HCEC 1CT (cell line): ENCODE data around the gene ZFYVE28.

Source experiments
- DNase-seq: peaks from one replicate; pipeline ENCODE4 v3.0.0-alpha.2; 2017

The ZFYVE28 gene

DNA sequence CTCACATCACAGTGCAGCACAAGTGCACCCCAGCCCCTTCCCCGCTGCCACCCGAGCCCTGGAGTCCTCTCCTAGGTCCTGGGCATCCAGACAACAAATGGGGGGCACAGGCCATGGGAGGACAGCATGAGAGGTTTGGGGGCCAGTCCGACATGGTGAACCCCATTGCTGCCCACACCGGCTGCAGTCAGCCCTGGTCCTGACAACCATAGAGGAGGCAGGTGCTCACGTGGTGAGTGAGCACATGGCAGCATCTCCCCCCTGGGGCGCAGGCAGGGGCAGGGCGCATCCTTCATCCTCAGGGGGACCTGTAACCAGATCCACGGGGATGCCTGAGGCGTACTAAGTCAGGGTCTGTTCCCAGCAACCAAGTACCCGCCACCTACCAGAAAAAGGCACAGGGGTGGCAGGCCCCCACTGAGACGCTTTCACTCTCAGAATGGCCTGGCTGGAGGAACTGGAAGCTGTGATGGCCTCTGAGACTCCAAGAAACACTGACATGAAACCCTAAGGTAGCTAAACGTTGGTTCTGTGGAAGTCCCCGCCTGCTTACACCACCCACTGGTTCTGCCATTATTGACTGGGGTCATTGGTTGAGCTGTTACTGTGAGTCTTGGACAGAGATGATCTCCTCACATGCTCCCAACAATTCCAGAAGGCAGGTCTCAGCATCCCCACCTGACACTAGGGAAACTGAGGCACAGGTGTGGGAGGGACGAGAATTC, 6.5 kb downstream of the ZFYVE28 start:
- DNase-seq, result no peak

DNA sequence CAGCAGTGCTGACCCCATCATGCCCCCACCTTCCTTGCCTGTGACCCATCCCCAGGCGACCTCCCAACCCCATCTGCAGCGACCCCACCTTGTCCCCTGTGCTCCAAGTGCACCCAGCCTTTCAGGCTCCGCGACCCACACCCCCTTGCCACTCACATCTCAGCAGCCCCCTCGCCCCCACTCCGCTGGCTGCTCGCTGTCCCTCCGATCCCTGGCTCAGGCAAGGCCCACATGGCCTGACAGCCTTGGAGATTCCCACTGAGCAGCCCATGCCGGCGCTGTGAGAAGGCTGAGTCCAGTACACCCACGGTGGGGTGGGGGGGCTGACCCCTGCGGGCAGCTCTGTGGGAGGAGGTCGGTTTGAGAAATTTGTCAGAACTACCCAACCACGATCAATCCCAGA, 9.1 kb downstream of the ZFYVE28 start:
- DNase-seq, result no peak

DNA sequence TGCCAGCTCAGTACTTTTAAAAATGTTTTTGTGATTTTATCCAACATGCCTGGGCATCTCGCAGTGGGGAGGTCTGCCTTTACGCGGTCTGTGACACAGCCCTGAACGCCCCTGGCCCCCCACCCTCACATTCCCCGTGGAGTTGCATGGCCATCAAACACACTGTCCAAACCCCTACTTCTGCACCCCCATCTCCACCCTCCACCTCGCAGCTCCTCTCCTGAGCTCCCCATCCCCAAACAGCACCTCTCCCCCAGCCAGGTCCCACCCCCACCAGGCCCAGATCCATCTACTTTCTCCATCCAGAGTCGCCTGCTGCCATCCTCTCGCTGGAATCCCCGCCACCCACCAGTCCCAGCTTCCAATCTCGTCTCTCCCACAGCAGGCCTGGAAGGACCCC, 9.5 kb downstream of the ZFYVE28 start:
- DNase-seq, result no peak

DNA sequence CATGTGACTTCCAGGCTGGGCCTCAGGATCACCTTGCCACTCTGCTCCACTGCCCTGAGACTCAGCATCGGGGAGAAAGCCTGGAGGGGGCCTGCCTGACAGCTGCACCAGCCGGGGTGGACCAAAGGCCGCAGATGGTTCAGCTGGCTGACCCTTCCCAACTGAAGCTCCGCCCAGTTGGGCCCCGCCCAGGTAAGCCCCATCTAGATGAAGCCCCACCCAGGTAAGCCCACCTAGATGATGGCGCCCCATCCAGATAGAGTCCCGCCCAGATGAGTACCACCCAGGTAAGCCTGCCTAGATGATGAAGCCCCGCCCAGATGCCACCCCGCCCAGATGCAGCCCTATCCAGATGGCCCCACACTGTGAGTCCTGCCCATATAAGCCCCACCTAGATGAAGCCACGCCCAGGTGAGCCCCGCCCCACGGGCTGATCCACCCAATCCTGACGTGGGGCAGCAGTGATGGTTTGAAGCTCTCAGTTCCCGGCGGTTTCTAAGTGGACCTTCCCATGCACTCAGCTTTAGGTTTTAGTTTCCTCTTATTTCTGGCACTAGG, 10.0 kb downstream of the ZFYVE28 start:
- DNase-seq, result no peak

DNA sequence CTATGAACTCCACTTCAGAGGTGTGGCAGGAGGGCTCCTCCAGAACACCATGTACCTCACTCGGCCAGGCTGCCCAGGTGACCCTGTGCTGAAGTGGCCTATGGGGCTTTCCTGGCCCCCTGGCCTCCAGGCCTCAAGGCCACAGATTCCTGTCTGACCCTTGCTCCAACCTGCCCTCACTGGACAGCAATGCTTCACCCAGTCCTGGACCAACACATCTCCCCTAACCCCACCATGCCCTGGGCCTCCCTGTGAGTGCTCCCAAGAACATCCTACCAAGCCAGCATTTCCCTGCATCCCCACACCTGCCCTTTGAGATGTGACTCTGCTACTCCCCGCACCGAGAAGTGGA, 10.5 kb downstream of the ZFYVE28 start:
- no peak for DNase-seq

DNA sequence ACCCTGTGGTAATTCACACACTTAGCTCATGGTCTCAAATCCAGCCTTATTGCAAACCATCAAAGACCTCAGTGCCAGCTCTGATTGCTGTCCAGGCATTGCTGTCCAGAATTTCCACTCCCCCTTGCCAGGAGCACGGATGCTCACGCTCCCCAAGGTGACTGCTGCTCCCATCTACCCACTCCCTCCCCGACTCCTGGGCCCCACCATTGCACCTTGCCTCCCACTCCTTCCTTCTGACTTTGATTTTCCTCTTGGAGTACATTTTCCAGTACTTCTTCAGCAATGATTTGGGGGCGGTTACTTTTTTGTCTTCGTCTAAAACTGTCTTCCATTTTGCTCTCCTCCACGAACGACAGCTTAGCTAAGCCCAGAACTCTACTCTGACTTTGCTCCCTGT, 11.5 kb downstream of the ZFYVE28 start:
- DNase-seq, result no peak

DNA sequence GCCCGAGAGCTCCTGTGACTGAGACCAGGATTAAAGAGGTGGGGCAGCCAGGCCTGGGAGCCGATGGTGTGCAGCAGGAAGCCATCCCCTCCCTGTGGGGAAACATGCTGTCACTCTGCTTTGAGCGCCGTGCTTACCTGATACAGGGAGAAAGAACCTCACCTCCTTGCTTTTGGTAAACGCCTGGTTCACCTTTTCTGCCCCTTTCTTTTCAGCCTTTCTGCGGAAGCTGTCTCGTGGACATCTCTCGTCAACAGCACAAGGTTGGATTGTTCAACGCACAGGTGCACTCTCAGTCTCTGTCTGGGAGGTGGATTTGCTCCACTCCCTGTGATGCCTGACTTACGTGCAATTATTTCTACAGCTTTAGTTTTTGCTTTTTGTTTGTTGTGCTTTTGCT, 12.0 kb downstream of the ZFYVE28 start:
- no peak for DNase-seq

DNA sequence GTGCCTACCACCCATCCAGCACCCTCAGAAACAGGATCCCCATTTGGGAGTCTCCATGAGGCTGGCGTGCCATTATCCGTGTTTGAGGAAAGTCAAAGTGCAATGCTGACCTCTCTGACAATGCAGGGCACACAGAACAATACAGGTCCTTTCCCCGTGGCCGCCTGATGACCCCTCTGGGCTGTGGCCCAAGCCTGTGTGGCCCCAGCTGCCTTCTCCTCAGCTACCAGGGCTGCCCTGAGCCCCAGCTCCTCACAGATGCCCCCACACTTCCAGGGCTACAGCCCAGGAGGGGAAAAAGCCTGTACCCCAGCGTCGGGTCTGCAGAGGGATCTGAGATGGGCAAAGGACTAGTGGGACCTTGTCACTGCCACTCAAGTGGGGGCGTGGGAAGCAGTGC, 15.5 kb downstream of the ZFYVE28 start:
- DNase-seq, result no peak

DNA sequence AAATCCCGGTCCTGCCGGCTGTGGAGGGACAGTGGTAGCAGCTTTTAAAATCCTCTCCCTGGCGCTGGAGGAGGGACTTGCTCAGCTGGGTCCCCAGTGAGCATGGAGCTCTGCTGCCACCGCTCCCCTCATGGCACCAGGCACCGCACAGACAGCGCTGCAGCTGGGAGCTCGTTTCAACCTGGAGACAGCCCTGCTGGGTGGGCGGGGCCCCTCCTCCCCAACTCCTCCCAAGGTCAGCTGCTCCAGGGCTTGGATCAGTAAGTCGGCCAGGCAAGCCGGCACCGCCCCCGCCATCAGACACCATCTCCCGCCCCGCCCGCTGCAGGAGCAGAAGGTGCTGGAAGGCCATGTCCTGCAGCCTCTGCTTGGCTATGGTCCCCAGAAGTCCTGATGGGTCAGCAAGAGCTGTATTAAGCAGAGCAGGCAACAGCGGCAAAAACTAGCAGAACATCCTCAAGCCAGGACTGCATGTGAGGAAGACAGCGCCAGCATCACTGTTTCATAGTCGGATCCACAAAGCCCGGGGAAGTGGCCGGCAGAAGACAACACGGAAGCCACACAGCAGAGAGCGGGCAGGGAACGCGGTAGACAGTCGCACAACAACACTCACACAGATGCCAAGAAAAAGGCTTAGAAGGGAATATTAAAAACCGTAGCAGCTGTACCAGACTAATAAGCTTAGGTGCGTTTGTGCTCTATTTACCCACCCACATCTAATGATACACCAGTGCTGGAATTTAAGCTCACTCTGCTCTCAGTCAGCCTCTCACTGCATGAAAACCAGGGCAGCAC, 16.2 kb downstream of the ZFYVE28 start:
- no peak for DNase-seq

DNA sequence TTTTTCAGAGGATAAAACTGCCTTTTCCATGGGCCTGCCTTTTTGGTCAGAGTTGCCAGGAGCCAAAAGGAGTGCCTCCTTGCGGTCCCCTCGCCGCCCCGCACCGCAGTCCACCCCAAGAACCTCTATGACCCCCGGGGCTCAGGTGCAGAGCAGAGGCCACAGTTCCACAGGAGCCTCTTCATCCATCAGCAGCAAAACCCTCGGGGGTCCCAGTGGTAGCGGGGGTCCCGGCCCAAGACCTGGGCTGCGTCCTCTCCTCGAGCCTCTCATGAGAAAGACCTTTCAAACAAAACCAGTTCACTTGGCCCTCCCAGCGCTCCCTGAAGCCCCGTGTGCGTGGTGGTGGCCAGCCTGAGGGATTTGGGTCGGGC, 16.8 kb downstream of the ZFYVE28 start:
- no peak for DNase-seq

DNA sequence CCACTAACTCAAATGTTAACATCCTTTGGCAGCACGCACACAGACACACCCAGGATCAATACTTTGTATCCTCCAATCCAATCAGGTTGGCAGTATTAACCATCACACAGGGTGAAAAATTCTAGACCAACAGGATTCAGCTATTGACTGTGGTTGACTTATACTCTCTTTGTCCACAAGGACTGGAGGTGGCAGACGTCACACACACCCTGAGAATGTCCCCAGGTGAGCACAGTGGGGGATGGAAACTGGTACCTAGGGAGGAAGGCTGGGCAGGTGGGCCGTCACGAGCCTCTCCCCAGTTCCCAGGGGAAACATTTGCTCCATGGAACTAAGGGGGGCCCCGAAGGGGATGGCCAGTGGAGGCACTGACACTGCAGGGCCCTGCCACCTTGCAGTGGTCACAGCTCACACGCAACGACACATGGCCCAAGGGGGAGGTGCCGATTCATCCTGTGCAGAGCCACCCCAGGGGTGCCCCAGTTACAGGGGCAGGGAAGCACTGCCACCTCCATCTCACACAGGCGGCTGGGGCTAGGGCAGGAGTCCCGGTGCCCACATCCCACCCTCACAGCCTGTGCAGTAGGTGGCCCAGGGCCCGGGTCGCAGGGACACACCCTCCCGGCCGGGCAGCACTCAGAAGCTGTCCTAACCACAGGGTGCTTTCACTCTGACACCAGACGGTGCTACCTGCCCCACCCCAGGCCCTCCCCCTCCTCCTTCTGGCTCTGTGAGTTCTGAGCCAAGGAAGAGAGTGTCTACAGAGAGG, 17.4 kb downstream of the ZFYVE28 start:
- DNase-seq, result no peak

DNA sequence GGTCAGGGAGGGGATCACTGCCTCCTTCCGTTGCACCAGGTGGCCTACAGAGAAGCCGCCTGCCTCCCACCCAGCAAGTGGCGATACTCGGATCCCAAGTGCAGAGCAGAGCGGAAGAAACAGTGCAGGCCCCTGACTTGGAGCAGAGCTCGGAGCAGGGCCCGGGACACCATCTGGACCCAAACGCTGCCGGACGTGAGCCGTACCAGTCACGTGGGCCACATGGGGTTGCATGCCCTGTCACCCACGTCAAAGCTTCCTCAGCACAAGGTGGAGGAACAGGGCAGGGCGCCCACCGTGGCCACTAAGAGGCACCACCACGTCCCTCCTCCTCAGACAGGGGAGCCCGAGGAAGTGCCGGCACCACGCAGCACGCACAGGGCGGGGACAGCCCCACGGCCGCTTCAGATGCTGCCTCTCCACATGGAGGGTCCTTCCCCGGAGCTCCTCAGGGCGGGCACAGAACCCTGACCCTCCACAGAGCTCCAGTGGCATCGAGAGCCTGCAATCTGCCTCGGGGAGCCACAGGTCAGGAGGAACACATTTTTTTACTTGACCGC, 18.7 kb downstream of the ZFYVE28 start:
- DNase-seq, result no peak

DNA sequence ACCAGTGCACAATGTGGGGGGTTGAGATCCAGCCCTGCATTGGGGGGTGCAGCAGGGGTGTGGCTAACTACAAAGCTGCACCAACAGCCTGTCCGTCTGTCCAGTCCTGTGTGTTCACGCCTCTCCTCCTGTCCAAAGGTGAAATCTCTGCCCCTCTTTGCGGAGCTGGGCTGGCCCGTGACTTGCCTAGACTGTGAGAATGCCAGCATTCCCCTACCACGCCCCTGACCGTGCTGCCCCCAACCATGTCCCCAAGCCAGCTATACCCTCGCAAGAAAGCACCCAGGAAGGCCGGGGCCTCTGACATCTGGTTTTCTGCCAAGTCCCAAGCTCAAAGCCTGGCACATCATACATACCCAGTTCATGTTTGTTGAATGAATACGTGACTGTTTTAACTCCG, 19.2 kb downstream of the ZFYVE28 start:
- no peak for DNase-seq

DNA sequence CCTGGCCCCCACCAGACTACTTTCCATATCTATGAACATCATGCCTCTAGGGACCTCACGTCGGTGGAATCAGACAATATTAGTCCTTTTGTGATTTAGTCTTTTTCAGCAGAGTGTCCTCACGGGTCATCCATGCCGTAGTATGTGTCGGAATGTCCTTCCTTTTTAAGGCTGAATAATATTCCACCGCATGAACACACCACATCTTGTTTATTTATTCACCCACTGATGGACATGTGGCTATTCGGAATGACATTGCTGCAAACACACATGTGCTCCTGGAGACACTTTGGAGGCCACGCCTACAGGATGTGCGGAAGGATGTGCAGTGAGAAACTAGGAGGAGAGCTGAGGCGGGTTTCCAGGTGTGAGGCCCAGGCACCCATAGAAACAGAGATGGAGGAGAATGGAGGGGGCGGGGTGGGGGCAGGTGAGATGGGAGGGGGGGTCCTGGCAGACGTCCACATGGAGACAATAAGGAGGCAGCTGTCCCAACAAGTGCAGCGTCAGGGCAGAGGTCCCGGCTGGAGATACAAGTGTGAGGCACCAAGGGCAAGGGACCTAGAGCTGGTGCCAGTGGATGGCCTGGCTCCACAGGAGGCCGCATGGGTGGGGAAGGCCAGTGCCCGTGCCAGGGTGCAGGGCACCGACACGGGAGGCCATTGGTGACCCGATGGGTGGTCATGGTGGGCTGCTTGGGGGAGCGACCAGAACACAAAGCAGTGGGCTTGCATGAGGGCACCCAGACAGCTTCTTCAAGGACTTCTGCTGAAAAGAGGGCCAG, 20.7 kb downstream of the ZFYVE28 start:
- no peak for DNase-seq

DNA sequence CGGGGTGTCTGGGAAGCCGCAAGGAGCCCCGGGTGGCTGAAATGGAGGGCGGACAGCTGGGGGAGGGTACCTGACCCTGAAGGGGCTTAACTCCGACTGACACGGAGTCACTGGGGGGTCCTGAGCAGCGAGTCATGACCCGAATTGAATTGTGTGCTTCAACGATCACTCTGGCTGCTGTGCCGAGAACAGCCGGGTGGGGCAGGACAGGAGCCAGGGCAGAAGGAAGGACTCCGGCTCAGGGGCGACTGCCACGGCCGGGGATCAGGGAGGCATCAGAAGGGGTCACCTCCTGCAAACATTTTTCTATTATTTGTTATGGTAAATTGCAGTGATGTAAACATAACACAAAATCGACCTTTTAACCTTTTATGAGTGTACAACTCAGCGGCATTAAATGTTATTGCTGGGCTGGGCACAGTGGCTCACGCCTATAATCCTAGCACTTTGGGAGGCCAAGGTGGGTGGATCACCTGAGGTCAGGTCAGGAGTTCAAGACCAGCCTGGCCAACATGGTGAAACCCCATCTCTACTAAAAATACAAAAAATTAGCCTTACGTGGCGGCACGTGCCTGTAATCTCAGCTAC, 21.6 kb downstream of the ZFYVE28 start:
- DNase-seq, result no peak

DNA sequence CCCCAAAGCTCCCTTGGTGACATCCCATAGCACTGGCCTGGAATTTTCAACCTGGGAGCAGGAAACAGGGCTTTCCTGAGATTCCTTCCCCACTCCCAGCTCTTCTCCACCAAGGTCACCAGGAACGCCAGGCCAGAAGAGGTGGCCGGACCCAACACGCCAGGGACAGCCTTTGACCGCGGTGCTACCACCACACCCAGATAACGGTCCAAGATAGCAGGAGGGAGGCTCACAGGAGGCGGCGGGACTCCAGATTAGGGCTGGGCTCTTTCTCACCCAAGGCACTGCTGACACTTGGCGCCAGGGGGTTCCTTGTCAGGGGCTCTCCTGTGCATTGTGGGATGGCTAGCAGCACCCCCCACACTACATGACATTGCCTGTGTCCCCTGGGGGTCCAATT, 22.9 kb downstream of the ZFYVE28 start:
- DNase-seq, result no peak

DNA sequence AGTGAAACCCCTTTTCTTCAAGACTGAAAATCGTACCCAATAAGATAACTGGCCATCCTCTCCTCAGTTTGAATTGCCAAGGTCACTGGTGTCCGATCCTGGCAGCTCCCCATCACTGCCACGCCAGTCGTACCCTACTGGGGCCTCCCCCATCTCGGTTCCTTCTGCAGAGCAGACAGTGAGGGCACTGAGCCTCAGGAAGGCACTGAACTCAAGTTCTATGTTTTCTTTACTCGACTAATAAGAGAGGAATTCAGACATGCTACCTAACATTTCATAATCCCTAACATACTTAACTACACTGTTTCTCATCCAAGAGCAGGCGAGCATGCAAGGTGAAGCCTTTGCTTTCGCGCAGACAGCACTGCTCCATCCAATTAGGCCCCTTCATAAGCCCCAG, 23.4 kb downstream of the ZFYVE28 start:
- DNase-seq, result no peak

DNA sequence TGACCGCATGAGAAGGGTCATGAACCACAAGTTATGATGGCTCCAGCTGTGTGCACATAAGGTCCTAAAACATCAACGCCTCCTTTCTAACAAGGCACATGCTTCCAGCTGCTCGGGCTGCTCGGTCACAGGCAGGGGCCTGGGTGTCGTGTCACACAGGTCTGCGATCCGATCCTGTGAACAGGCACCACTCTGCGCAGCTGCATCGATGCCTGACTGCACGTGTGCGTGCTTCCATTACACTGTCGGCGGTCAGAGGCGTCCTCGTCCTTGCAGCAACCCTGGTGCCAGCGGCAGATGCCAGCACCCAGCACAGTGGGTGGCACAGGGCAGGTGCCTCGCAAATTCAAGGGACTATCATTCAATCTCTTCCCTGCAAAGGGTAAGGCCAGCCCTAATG, 23.9 kb downstream of the ZFYVE28 start:
- no peak for DNase-seq

DNA sequence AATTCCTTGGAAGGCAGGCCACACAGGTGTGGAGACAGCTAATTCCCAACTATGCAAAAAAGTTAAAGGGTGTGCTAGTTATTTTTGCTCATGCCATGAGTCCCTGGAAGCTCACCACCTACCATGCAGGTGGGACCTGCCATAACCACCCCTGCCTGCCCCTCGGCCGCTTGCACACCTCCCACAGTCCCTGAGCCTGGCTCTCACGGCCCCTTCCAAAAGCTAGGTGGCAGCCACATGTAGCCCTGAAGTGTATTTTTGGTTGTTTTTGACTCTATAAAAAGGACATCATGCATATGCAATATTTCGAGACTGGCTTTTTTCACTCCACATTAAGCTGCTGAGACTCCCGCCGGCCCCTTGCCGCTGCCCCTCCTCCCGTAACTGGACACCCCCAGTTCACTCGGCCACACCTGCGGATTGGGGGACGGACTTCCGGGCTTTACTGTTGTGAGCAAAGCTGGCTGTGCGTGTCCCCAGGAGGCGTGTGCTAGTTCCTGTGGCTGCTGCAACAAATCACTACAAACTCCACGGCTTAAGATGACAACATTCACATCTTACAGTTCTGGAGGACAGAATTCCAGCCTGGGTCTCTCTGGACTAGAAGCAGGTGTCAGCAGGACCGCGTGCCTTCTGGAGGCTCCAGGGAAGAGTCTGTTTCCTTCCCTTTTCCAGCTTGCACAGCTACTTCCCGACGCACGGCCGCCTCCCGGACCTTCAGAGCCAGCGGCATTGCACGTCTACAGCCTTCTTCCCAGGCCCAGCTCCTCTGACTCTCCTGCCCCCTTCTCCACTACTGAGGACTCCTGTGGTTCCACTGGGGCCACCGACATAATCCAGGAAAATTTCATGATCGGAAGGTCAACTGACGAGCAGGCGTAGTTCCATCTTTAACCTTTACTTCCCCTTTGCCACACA, 24.8 kb downstream of the ZFYVE28 start:
- no peak for DNase-seq

DNA sequence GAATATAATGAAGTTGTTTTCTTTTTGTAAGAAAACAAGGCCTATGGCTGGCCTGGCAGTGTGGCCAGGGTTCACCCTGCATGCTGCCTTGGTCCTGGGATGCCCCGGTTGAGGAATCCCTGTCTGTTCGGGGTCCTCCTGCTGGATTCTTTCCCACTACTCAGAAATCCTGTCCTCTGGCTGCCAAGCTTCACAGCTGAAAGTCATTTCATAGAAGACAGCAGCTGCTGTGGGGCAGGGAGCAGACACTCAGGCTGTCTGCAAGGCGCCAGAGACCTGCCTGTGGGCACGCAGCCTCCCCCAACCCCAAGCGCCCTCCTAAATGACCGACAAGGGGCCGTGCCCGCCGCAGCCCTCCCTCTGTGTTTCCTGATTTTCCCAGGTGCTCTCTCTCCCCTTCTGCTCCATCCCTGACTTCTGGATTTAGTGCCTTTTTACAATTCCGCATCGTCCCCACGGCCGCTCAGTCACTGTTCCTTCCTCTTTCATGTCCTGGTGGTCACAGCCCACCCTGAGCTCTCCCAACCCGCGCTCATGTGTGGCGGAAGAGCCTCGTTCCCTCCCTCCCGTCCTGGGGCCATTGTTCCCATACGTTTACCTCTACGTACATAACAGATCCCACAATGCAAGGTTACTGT, 27.5 kb downstream of the ZFYVE28 start:
- no peak for DNase-seq

DNA sequence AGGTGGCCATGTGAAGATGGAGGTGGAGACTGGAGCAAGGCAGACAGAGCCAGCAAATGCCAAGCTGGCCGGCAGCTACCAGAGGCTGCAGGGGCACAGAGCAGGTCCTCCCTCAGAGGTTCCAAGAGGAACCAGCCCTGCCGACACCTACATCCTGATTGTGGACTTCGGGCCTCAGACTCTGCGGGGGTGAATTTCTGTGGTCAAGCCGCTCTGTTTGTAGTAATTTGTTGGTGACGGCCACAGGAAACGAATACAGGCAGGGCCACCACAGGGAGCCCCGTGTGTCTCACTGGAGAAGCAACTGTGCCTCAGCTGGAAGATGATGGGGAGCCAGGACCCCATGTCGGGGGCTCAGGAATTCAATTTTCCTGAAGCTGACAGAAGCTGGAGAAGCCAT, 28.3 kb downstream of the ZFYVE28 start:
- no peak for DNase-seq
